A673 (cell line): ENCODE results near the gene POLR1G.

Source experiments
- CTCF ChIP-seq: fragments of 300-800, 200-600 bp; sonication (generic); conservative IDR thresholded peaks from 2 replicates; pipeline ENCODE4 v1.5.1; 2017; ENCODE audit warnings: low read depth, mild to moderate bottlenecking, antibody characterized with exemption, low read length, moderate library complexity, mixed read lengths
- EZH2 ChIP-seq: fragments of 200-600 bp; sonication (generic); IDR thresholded peaks from 2 replicates; pipeline ENCODE4 v1.6.1; 2017; ENCODE audit warnings: borderline replicate concordance, low read depth, mild to moderate bottlenecking, mixed read lengths, antibody characterized with exemption, low read length; ENCODE audit not compliant: poor library complexity, severe bottlenecking

- TF ChIP-seq EZH2, result no peak
- no peak for TF ChIP-seq CTCF
Observed at GRCh38 chr19:45455707-45456499, 49.5 kb downstream of the POLR1G start.
